Stimulated activated CD4-positive, alpha-beta T cell treated with anti-CD3 and anti-CD28 coated beads, TNF-alpha, amount 100 ng/mL, for 1 hour (primary cell): ENCODE measurements around the gene SLC8A2.

ENCODE experiments used
- DNase-seq, 3 donors: peaks; one replicate each; pipeline ENCODE4 v3.0.0-alpha.2; 2020; ENCODE audit warnings: low read depth in 3 of 3, low spot score in 1 of 3

SLC8A2 gene, protein sequence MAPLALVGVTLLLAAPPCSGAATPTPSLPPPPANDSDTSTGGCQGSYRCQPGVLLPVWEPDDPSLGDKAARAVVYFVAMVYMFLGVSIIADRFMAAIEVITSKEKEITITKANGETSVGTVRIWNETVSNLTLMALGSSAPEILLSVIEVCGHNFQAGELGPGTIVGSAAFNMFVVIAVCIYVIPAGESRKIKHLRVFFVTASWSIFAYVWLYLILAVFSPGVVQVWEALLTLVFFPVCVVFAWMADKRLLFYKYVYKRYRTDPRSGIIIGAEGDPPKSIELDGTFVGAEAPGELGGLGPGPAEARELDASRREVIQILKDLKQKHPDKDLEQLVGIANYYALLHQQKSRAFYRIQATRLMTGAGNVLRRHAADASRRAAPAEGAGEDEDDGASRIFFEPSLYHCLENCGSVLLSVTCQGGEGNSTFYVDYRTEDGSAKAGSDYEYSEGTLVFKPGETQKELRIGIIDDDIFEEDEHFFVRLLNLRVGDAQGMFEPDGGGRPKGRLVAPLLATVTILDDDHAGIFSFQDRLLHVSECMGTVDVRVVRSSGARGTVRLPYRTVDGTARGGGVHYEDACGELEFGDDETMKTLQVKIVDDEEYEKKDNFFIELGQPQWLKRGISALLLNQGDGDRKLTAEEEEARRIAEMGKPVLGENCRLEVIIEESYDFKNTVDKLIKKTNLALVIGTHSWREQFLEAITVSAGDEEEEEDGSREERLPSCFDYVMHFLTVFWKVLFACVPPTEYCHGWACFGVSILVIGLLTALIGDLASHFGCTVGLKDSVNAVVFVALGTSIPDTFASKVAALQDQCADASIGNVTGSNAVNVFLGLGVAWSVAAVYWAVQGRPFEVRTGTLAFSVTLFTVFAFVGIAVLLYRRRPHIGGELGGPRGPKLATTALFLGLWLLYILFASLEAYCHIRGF

DNA sequence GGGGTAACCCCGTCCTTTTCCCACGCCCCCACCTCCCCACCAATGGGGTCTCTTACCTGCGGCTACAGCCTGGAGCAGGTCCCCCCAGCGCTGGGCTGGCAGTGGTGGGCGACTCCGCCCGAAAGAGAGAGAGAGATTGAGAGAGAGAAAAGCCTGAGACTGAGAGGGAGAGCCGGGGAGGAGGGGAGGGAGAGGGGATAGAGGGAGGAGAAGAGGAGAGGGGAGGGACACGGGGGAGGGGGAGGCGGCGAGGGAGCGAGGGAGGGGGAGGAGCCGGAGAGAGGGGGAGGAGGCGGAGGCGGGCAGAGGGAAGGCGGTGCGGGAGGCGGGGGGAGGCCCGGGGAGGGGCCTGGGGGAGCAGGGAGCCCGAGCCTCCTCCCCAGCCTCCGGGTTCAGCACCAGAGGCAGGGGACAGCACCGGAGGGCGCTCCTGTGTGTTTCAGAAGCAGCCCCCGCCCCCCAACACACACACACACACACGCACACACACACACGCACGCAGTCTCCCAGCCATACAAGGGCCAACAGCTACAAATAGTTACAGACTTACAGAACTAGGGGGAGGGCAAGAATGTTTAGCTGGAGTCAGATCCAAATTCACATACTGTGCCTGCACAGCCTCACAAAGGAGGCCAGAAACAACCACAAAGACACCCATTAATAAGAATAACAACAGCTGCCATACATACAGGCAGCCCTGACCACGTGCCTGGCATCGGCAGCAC lies at the start of gene SLC8A2:
Gene SLC8A2, minus strand, starts transcription at position 161 of the 725 bp plus-strand sequence. CDS start 5,490 bp downstream, outside the sequence.
- DNase-seq: peak; percentile 18 to 31 (median 19)

DNA sequence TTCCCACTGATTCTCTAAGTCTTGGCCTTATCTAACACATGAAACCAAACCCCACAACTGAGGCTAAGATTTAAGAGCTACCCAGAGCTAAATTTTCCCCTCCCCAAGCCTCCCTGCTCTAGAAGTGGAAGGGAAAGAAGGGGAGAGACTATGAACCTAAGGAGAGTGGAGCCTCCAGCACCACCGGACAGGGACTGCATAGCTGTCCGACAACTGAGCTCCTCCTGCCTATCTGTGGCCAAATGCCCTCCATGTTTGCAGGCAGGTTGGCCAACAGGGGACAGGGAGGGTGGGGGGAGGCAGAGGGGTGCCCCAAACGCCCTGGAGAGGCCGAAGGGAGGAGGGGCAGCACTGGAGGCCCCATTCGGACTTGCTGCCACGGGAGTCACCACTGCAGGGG lies 49.1 kb upstream of the SLC8A2 start:
- no peak for DNase-seq

DNA sequence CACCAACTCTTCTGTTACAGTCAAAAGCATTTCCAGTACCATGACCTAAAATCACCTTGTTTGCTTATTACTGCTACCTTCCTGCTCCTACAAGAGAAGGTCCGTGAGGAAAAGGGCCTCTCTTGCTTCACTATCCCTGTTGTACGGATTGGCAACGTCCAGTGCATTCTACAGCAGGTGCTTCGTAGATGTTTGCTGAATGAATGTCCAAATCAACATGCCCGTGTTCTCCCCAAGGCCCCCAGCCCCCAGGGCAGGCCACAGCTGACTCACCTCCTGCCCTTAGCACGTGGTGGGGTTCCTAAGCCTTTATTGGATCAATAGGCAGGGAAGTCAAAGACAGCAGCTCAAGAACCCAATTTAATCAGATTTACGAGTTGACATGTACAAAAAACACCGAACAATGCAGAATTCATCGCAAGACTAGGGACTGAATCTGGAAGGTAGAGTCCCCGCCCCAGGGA lies 48.7 kb upstream of the SLC8A2 start:
- DNase-seq: no peak

DNA sequence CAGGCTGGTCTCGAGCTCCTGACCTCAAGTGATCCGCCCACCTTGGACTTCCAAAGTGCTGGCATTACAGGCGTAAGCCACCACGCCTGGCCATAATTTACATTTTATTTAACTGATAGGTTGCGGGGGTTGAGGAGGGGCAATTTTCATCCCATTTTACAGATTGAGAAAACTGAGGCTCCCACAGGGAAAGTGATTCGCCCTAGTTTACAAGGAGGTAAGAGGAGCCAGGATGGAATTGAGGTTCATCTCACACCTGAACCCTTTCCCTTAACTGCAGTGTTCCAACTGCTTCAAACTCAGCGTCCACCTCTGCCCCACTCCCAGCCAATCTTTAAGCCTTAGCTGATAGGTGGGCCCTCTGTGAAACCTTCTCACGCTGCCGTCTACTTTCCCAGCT lies 47.2 kb upstream of the SLC8A2 start:
- no peak for DNase-seq

DNA sequence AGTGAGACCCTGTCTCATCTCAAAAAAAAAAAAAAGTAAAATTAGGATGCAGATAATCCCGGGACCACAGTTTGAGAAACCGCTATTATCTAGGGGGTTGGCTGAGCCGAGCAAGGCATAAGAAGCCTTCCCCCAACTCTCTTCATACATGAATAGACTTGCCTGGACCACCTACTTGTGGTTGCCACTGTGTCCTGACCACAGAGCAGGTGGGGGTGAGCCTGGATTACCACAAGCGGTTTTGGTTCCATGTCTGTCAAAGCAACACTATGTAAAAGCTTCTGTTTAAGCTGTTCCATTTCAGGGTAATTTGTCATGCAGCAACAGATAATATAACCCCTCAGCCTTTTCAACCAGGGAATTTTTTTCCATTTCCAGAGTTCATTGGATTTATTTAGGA lies 46.4 kb upstream of the SLC8A2 start:
- DNase-seq: no peak

DNA sequence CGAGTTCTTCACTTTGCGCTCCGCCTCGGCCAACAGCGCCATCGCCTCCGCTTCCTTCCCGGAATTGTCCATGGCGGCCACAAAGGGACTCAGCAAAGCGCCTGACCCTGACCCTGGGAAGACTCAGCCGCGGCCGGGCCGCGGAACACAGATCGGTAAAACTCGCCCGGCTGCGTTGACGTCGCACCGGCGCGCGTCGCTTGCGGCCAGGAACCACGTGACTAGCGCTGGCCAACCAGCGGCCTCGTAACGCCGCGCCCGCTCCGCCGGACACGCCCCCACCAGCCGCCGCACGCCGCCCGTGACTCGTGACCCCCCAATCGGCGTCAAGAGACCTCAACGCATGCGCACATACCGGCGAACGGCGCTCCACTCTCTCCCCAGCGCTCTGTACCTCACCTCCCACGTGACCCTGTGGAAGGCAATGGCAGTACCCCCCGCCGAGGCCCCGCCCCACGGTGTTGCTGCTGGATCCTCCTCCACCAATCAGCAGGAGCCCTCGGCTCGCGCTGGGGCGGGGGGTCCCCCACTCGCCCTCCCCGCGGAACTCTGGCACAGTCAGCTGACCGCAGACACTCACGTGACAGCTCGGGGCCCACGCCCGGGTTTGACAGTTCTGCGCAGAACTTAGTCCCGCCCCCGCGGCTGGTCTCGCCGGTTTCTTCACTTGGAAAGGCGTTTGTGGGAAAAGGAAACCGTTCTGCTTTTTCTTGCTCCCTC lies 43.3 kb upstream of the SLC8A2 start, which contains the start of gene NAPA:
Gene NAPA, minus strand, starts transcription at position 195 of the 720 bp plus-strand sequence. Its CDS starts 123 bp downstream, at position 72.
- peak; percentile 100 for DNase-seq

DNA sequence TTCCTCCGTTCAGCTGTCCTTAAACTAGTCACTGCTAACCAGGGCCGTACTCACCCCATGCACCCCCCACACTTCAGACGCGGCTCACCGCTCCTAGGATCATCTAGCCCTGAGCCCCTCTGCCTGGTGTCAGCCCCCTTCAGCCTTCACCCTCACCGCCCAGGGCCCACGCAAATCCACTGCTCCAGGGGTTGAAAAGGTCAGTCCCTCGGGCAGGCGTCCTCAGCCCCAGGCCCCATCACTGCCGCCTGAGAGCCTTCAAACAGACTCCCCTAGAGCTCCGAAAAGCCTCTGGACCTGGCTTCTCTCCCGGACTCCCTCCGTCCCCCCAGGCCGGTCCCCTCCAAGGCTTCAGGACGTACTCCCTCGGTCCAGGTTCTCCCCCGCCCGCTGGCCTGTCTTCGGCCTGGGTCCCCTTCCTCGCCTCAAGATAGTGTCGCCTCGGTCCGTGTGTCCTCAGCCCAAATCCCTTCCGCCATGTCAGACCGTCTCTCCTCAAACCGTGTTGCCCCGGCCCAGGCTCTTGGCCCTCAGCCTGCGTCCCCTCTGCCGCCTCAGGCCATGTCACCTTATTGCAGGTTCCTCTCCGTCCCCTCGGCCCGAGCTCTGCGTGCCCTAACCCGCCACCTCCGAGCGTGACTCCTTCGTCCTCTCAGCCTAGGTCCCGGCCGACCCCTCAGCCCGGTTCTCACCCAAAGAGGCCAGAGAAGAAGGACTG lies 42.6 kb upstream of the SLC8A2 start:
- DNase-seq: peak in 1 of 3 donors; percentile 8

DNA sequence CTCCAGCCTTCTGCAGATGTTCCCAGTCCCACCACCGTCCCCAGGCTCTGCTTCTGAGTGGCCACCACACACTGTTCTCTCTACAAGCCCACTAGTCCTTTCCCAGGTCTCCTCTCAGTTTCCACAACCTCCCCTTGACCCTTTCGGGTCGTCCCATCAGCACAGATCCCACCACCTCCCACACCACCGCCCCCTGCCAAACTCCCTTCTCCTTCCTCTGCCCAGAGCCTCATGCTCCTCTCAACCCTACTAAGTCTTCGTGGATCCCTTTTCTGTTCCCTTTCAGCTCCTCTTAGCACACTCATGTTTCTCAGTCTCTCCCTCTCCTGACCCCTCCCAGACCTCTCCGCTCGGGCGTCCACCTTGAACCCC lies 41.2 kb upstream of the SLC8A2 start:
- no peak for DNase-seq

DNA sequence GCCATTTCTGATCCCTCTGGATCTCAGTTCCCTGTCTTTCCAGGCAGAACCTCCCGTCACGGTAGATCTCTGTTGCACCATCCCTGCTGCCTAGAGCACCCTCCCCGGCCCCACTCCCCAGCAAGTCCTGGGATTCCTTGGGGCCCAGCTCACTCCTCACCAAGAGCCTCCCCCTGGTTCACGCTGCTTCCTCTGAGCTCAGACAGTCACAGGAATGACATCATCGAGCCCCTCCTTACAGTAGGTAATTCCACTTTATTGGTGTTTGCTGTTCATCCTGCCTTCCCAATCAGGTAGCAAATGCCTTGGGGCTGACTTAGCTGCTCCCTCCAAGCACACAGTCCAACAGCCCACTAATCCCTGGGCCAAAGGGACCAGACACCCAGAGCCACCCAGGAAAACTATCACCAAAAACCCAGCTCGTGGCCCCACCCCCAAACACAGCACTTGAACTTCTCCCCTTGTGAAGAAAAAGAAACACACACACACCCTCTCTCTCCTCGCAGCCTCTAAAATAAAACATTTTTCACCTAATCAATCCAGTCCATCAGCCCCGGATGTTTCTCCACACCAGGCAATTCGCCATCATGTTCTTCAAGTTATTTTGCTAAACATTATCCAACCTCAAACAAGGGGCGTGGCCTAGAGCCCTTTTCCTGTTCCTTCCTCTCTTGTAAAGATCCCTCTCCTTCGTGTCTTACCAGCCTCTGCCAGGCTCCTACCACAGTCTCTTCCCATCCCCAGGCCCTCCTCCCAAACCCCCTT lies 40.7 kb upstream of the SLC8A2 start:
- DNase-seq: no peak

DNA sequence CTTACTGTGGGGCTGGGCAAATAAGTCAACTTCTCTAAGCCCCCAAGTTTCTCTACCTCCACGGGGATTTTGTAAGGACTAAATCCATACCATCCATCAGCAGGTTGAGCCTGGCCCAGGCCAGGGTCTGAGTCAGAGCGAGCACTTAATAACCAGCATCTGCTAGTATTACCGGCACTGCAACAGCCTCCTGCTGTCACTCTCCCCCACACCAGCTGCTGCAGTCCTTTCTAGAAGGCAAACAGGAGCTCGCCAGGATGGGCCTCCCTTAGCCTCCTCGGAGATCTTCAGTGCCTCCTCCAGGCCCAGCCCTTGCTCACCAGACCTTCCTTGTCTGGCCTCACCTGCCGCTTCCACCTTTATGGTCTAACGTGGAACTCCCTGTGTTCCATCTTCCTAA lies 40.0 kb upstream of the SLC8A2 start:
- no peak for DNase-seq

DNA sequence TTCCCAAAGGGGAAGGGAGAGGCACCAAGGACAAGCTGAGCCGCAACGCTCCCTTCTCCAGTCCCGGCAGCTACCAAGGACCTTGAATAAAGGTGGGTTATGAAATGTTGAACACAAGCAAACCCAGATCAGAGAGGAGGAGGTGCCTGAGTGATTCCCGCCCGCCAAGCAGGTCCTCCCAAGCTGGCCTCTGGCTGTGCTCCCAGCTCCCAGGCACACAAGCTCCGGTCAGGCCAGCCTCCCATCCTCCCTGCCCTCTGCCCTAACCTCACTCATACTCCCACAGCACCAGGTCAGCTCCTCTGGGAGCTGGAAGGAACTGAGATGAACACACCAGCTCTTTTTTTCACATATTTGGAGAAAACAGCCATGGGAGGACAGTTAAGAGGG lies 39.4 kb upstream of the SLC8A2 start:
- no peak for DNase-seq

DNA sequence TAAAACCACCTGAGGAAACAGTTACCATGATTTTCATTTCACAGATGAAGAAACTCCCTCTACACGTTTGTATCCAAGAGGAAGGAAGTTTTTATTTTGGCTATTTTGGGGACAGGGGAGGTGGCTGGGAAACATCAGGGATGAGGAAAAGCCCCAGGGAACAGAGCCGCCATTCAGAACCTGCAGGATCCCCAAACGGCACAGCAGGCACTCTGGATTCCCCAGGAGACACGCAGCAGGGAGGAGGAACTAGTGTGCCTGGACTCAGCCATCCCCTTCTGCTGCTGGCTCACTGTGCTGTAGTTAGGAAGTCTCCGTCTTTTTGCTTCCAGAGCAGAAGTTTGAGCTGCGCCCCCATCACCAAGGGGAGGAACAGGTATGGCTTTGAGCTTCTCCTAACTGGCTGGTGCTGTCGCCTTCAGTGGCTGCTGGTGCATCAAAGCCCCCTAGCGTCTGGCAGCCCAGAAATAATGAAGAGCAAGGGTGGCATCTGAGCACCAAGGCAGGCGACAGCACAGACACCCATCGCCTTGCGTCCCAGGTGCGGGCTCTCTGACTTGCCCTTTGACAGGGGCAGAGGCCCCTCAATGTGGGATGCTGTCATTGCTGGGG lies 38.9 kb upstream of the SLC8A2 start:
- DNase-seq: no peak

DNA sequence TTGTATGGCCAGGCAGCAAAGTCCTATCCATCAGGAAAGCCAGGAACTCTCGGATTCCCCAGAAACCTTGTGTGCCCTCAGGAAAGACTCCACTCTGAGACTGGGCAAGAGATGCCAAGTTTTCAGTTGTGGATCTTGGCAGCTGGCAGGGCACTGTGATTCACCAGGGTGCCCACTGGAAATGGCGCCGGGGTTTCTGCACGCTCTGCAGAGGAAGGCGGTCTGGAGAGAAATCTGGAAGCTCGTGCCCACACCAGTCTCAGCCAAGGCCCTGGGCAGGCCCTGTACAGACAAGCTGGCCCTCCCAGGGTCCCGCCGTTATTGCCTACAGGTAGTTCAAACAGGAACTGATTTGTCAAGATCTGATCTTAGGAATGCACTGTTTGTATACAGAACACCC lies 38.3 kb upstream of the SLC8A2 start:
- DNase-seq: no peak

DNA sequence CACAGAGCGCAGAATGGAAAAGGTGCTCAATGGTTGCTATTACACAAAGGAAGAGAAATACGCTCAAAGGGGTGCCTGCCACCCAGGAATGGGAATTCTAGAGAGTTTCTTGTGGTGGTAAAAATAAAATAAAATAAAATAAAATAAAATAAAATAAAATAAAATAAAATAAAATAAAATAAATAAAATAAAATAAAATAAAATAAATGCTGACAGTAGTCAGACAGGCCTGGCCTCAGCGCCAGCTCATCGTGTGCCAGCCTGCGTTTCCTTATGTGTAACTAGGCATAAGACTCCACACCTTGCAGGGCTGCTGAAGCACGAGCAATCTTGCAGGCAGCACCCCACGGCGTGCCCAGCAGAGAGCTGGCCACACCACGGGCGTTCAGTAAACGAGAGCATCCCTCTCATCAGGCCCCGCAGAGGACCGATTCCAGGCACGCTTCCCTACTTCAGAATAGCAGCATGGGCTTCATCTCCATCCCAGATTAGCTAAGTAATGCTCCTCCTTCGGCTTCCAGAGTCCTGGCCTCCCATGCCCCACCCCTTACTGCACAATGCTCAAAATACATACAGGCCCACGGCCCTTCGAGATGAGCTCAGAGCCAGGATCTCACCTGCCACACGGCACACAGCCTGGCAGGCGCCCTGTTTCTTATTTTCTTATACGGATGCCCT lies 37.6 kb upstream of the SLC8A2 start:
- DNase-seq: no peak

DNA sequence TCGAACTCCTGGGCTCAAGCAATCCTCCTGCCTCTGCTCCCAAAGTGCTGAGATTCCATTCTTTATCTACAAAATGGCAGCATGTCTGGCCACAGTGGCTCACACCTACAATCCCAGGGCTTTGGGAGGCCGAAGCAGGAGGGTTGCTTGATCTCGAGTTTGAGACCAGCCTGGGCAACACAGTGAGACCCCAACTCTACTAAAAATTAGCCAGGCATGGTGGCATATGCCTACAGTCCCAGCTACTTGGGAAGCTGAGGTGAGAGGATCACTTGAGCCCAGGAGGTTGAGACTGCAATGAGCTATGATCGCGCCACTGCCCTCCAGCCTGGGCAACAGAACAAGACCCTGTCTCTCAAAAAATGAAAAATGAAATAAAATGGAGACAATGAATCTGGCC lies 37.0 kb upstream of the SLC8A2 start:
- DNase-seq: no peak

DNA sequence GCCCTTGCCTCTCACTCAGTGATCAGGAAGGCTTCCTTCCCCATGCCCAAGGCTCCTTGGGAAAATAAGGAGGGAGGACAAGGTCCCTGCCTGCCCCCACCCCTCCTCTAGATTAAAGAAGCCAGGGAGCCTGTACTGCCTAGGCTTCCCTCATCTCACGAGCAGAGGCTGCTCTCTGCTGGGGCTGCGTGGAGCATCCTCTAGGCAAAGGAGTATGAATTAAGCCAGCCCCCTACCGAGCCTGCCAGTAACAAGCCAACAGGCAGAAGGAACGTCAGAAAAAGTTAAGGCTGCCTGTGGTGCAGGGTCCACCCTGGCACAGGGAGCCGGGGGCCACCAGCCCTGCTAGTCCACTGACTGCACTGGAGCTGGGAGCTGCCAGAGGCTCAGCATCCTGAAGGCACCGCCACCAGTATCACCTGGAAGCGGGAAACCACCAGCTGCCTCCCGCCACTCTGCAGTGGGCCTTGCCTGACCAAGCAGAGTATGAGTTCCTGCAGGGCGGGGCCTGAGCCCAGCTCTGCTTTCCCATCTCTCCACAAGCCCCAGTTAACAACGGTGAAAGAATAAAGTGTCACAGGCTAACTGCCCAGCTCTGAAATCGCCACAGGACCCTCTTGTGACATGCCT lies 36.3 kb upstream of the SLC8A2 start:
- DNase-seq: no peak

DNA sequence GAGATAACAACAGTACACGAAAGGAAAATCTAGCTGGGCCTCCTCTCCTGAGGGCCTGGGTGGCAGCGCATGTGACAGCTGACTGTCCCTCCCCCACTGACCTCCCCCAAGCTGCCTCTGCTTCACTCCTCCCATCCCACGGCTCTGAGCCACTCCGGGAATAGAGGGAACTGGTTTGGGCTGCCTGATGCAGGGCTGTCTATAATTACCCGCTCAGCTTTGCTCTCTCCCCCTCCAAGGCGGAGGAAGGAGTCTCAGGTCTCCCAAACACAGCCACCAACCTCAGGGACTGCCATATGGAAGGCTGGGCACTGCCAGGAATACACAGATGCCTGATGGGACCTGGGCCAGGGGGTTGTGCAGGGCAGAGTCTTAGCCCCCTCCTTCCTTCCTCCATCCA lies 35.3 kb upstream of the SLC8A2 start:
- no peak for DNase-seq

DNA sequence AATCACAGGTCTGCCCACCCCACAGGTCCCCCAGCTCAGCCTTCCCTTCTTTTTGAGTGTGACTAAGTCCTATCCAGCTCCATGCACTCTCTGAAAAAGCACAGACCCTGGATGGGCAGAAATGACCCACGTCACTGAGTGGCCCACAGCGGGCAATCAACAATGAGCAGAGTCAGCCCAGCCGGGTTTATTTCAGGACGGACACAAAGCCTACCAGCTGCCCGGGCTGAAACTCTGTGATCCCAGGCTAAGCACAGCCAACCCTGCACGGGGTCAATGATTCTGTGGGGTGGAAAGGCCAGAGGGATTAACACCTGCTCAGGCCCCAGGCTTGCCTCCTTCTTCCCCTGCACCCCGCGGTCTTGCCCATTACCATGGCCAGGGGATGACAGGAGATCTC lies 34.8 kb upstream of the SLC8A2 start:
- DNase-seq: no peak
